Limb (tissue), 2 donors: Measurements from ENCODE around the gene RNPEP.
"Not testable (repeated sequence)": the region's sequence is repeated elsewhere in the genome, so short reads cannot be mapped to it uniquely, and the experiment has no call there.

Experiments
- DNase-seq, 2 donors: peaks; one replicate each; pipeline ENCODE4 v3.0.0-alpha.2; 2016; ENCODE audit errors: extremely low spot score in 2 of 2

RNPEP gene

GRCh38 chr1:202034149-202034682 lies 51.8 kb downstream of the RNPEP start:
- DNase-seq: no peak

- peak in 1 of 2 donors; percentile 70 for DNase-seq
These were observed 52.4 kb downstream of the RNPEP start for GRCh38 chr1:202034683-202035462.

- no peak for DNase-seq
These were observed 54.3 kb downstream of the RNPEP start for GRCh38 chr1:202036595-202037387.

DNA sequence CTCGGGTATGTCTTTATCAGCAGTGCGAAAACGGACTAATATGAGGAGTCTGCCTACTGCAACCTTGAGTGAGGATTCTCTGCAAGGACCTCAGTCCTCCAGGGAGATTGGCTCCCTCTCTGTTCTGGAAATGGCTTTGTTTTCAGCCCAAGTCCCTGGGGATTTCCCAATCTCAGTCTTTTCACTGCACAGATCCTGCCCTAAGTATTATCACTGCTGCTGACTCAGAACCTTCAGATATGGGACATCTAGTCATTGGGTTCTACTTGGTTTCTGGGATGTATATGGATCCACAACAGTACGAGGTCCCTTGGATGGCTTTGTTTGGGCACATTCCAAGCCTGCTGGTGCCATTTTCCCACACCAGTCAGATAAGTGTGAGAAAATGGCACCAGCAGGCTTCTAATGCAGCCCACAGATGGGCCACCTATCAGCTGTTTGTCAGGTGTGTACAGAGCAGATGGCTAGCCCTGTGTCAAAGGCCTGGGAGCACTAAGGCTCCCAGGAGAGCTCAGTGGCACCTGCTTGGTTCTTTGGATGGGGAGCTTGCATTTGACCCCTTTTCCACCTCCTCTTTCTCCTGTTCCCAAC lies 55.4 kb downstream of the RNPEP start:
- DNase-seq: no peak

DNA sequence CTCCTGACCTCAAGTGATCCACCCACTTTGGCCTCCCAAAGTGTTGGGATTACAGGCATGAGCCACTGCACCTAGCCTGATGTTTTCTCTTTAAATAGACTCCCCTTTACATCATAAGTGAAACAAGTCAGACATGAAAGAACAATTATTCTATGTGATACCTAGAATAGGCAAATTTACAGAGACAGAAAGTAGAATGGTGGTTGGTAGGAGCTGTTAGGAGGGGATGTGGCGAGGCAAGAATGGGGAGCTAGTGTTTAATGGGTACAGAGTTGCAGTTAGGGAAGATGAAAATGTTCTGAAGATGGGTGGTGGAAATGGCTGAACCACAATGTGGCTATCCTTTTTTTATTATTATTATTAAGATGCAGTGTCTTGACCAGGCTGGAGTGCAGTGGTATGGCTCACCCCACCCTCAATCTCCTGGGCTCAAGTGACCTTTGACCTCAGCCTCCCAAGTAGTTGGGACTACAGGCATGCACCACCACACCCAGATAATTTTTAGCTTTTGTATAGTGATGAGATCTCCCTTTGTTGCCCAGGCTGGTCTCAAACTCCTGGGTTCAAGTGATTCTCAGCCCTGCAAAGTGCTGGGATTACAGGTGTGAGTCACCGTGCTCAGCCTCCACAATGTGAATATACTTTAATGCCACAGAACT lies 56.4 kb downstream of the RNPEP start:
- no peak for DNase-seq

DNA sequence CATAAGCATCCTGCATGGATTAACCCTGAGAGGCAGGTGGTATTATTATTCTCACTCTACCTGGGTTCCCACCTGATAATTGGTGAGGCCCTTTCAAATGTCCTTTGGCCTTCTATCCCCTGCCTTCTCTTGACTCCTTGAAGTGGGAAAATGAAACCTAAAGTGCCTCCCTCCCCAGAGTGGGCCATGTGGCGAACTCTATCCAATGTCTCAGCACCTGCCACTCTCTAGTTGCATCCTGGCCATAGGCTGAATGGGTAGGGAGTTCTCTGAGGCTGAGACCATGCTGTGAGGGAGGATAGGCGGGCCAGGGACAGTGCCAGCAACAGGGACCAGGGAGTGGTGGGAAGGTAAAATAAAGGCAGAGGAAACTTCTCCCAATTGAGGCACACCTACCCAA lies 63.3 kb downstream of the RNPEP start:
- DNase-seq: no peak

- no peak for DNase-seq
These were observed 63.8 kb downstream of the RNPEP start for GRCh38 chr1:202046227-202046626.

- no peak for DNase-seq
These were observed 64.6 kb downstream of the RNPEP start for GRCh38 chr1:202046748-202047708.

GRCh38 chr1:202047977-202048376 lies 65.5 kb downstream of the RNPEP start:
- no peak for DNase-seq

DNA sequence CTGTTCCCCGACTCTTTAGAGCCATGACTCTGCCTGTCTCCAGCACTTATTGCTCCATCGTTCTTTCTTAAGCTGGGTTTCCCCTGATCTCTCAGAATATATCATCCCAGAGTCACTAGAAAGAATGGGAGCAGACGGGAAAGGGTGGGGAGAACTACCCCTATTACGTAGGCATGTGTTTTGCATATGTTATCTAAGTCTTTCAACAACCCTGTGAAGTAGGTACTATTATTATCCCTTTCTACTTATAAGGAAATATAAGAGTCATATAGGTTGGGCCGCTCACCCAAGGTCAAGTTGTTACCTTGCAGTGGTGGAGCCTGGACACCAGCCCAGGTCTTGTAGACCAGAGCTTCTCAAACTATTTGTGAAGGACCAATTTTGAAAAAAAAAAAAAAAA lies 66.7 kb downstream of the RNPEP start:
- no peak for DNase-seq

DNA sequence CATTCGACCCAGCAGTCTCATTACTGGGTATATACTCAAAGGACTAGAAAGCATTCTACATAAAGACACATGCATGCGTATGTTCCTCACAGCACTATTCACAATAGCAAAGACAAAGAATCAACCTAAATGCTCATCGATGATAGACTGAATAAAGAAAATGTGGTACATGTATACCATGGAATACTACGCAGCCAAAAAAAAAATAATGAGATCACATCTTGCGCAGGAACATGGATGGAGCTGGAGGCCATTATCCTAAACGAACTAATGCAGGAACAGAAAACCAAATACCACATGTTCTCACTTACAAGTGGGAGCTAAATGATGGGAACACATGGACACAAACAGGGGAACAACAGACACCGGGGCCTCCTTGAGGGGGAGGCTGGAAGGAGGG lies 71.6 kb downstream of the RNPEP start:
- no peak for DNase-seq

GRCh38 chr1:202054673-202055072 lies 72.2 kb downstream of the RNPEP start:
- DNase-seq: not testable (repeated sequence)
